HG03558 (cell line): ENCODE results near the gene DPEP2.
"Not testable (repeated sequence)": the region's sequence is repeated elsewhere in the genome, so short reads cannot be mapped to it uniquely, and the experiment has no call there.

Experiments used
- ATAC-seq: cut with Tn5 transposase; IDR thresholded peaks from one replicate; pipeline ENCODE4 v1.9.1; 2021; ENCODE audit warnings: moderate number of reproducible peaks; ENCODE audit not compliant: unreplicated experiment; ENCODE audit errors: extremely low read depth

Gene DPEP2

GRCh38 chr16:67940446-67941089 lies 58.7 kb downstream of the DPEP2 start:
- no peak for ATAC-seq

- ATAC-seq, result no peak
Measured at GRCh38 chr16:67939507-67940445, 59.5 kb downstream of the DPEP2 start.

- ATAC-seq, result not testable (repeated sequence)
Measured at GRCh38 chr16:67937713-67938112, 61.6 kb downstream of the DPEP2 start.
